PC-9 (cell line): ENCODE results near the gene GZMM. TPM values are rescaled to one million over a fixed set of nuclear protein-coding genes. Genes with fewer than 3 reads are reported as not detected.

Source experiments
- BruUV-seq: library from RNA; stranded (reverse); fragments of 400-500 nt; replicated peaks from 2 replicates; lab custom pipeline; 2021; lab: Mats Ljungman, UMichigan
- CTCF ChIA-PET: fragments of 300-600 bp; sonication (Branson Sonifier 250); formaldehyde crosslinking; loops from one replicate; lab custom pipeline; 2022; ENCODE audit warnings: antibody characterized with exemption; lab: Charles Lee
- POLR2A ChIA-PET: fragments of 300-600 bp; sonication (Branson Sonifier 250); formaldehyde crosslinking; loops from one replicate; lab custom pipeline; 2022; ENCODE audit warnings: antibody characterized with exemption; ENCODE audit not compliant: unreplicated experiment; lab: Charles Lee
- DNase-seq, 2 experiments: peaks; one replicate each; pipeline versions ENCODE4 v3.0.0 to v3.0.0-alpha.2; 2015 to 2022; ENCODE audit warnings: mixed read lengths in 1 of 2
- H2AFZ ChIP-seq: fragments of 200-600 bp; sonication (generic); 2 replicates; pipeline ENCODE4 v1.8.1; 2017; ENCODE audit warnings: antibody characterized with exemption
- H3F3A ChIP-seq: fragments of 200-600 bp; sonication (generic); 2 replicates; pipeline ENCODE4 v1.8.1; 2017; ENCODE audit warnings: antibody characterized with exemption, mild to moderate bottlenecking, low read depth; ENCODE audit not compliant: insufficient read depth
- H3K27ac ChIP-seq: fragments of 200-600 bp; sonication (generic); 2 replicates; pipeline ENCODE4 v1.6.1; 2016; ENCODE audit warnings: mixed run types
- H3K27me3 ChIP-seq: fragments of 200-600 bp; sonication (generic); 2 replicates; pipeline ENCODE4 v1.6.1; 2016; ENCODE audit warnings: low read depth, mixed run types; ENCODE audit not compliant: insufficient read depth
- H3K36me3 ChIP-seq: fragments of 200-600 bp; sonication (generic); 2 replicates; pipeline ENCODE4 v1.6.1; 2016; ENCODE audit warnings: low read depth, mixed run types
- H3K4me1 ChIP-seq: fragments of 200-600 bp; sonication (generic); replicated peaks from 2 replicates; pipeline ENCODE4 v1.6.1; 2016; ENCODE audit warnings: mixed run types; ENCODE audit not compliant: insufficient read depth
- H3K4me2 ChIP-seq: fragments of 200-600 bp; sonication (generic); 2 replicates; pipeline ENCODE4 v1.6.1; 2017; ENCODE audit warnings: mixed run types
- H3K4me3 ChIP-seq: fragments of 200-600 bp; sonication (generic); 2 replicates; pipeline ENCODE4 v1.6.1; 2016; ENCODE audit warnings: mixed run types
- H3K79me2 ChIP-seq: fragments of 200-600 bp; sonication (generic); 2 replicates; pipeline ENCODE4 v1.6.1; 2017; ENCODE audit warnings: low read depth, mixed run types
- H3K9me2 ChIP-seq: fragments of 200-600 bp; sonication (generic); 2 replicates; pipeline ENCODE4 v1.8.1; 2017; ENCODE audit warnings: mild to moderate bottlenecking; ENCODE audit not compliant: insufficient read depth
- H3K9me3 ChIP-seq: fragments of 200-600 bp; sonication (generic); 2 replicates; pipeline ENCODE4 v1.8.1; 2016; ENCODE audit warnings: low read depth; ENCODE audit not compliant: insufficient read depth
- H4K20me1 ChIP-seq: fragments of 200-600 bp; sonication (generic); 2 replicates; pipeline ENCODE4 v1.8.1; 2017; ENCODE audit not compliant: insufficient read depth
- CTCF ChIP-seq: fragments of 200-600 bp; sonication (generic); conservative IDR thresholded peaks from 2 replicates; pipeline ENCODE4 v1.6.1; 2017; ENCODE audit warnings: mixed run types, antibody characterized with exemption, mild to moderate bottlenecking, moderate library complexity
- EZH2 ChIP-seq: fragments of 200-600 bp; sonication (generic); IDR thresholded peaks from 2 replicates; pipeline ENCODE4 v1.8.0; 2017; ENCODE audit warnings: antibody characterized with exemption, low read depth
- intact Hi-C: fragments of 100-400 bp; cut with micrococcal nuclease; formaldehyde crosslinking; loops from one replicate; pipeline ENCODE4 v1.10.0; 2022; ENCODE audit not compliant: unreplicated experiment
- total RNA-seq: library from RNA; stranded (reverse); gene quantifications from 2 replicates; pipeline ENCODE4 v1.2.3, GENCODE V29; 2021

Gene GZMM
- total RNA-seq, 1 experiment from 2014 or later, result 0.39 TPM

DNA sequence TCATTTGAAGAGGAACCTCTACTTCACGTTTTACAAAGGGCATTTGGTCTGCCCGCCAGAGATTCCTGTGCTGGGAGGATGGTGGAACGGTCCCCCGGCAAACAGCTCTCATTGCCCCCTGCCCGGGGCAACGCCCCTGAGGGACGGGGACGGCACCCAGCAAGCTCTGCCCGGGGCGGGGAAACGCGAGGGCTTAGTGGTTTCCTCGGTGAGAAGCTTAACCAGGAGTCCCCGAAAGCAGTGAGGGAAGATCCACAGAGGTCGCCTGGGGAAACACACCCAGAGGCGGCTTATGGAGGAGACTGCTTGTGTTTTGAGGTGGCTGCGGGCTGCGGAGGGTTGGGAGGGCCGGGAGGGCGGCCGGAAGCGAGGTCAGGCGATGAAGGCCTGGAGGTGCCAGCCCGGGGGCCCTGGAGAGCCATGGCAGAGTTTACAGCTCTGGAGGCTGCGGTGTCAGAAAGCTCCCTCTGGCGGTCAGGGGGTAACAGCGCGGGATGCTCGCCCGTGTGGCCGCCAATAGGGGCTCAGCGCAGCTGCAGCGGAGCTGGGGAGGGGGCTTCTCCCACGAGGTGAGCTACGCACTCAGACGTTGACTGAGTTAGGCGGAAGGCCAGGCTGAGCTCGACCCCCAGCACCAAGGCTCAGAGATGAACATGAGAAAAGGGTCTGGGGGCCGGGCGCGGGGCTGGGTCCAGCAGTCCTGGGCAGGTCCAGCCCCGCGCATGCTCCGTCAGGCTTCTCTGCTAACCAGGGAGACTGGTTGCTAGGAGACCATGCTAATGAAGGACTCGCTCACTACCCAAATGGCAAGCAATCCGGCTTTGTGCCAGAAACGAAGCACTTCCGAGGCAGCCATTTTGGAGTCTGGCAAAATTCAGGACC is 37.2 kb upstream of the GZMM start:
- H3K4me1 ChIP-seq, result 0 out of 2 replicates have a peak, but pooled peaks cover 6% of the 10 kb centered on the region
- DNase-seq, result peak; percentile 94 to 96
- peak overlapping the region; percentile 86 for H3K27ac ChIP-seq
- peaks cover 6% of the 10 kb centered on the region for H3K79me2 ChIP-seq
- H3K4me3 ChIP-seq, result peak overlapping the region; percentile 97
- no peaks in the 10 kb centered on the region for H3K27me3 ChIP-seq
- ChIA-PET CTCF (interaction anchor here (0.6 to 1.3 kb wide), 6 partner anchors 25 to 734 kb away, joined by 3 to 8 read pairs (median 4); partner anchors contain the start of gene CDC34), POLR2A (interaction anchor here (0.5 to 0.8 kb wide), 5 partner anchors 18 to 1241 kb away, joined by 3 to 7 read pairs (median 5); no protein-coding TSS in a partner anchor)
- peaks cover 13% of the 10 kb centered on the region; the same call in 1 of the 2 replicates for H3F3A ChIP-seq
- peak overlapping the region; percentile 95 for H3K4me2 ChIP-seq
- no peaks in the 10 kb centered on the region for H3K9me2 ChIP-seq
- BruUV-seq, result TSS peak; percentile 46
- intact Hi-C loops, result loop anchor here (1.0 to 2.0 kb wide), 3 partner anchors 18 to 216 kb away; partner anchors contain the start of genes CDC34 and PLPP2
- H3K9me3 ChIP-seq, result no peaks in the 10 kb centered on the region
- H3K36me3 ChIP-seq, result no peaks in the 10 kb centered on the region
- TF ChIP-seq CTCF, result peak; percentile 91
- no peak for TF ChIP-seq EZH2
- H4K20me1 ChIP-seq, result no peaks in the 10 kb centered on the region
- H2AFZ ChIP-seq, result peak overlapping the region; percentile 92

GRCh38 chr19:507286-508203 is 36.3 kb upstream of the GZMM start, which contains the start of gene TPGS1:
Gene TPGS1 (plus strand): TSS chr19:507497. CDS start chr19:507507, 10 bp downstream.
- Histone ChIP-seq H3K27ac (peak within 1 kb of the TSS; percentile 86), H4K20me1 (no peaks in the 10 kb centered on the region), H3K27me3 (no peaks in the 10 kb centered on the region), H3K79me2 (peaks cover 6% of the 10 kb centered on the region), H3K9me2 (no peaks in the 10 kb centered on the region), H3K4me1 (0 out of 2 replicates have a peak, but pooled peaks cover 6% of the 10 kb centered on the region), H3K36me3 (no peaks in the 10 kb centered on the region), H3K4me2 (peak within 1 kb of the TSS; percentile 95), H2AFZ (peak within 1 kb of the TSS; percentile 92), H3F3A (peaks cover 11% of the 10 kb centered on the region; the same call in 1 of the 2 replicates), H3K9me3 (no peaks in the 10 kb centered on the region), H3K4me3 (peak within 1 kb of the TSS; percentile 97)
- CTCF ChIA-PET, result interaction anchor here (1.3 kb wide), 1 partner anchor 69 kb away, joined by 4 read pairs; no protein-coding TSS in a partner anchor
- TF ChIP-seq CTCF (no peak), EZH2 (no peak)
- no TSS peak for BruUV-seq
- DNase-seq, result peak; percentile 58 to 78
- intact Hi-C loops, result loop anchor here (1.0 to 2.0 kb wide), 3 partner anchors 19 to 217 kb away; partner anchors contain the start of genes CDC34 and PLPP2
- POLR2A ChIA-PET, result interaction anchor here (0.7 kb wide), 1 partner anchor 162 kb away, joined by 3 read pairs; no protein-coding TSS in a partner anchor
